IPS DF 4.7 (cell line): ENCODE data around the gene HSD17B12.

Source experiments
- DNase-seq: peaks from one replicate; pipeline ENCODE4 v3.0.0-alpha.2; 2013; ENCODE audit warnings: low spot score; ENCODE audit errors: extremely low read depth

HSD17B12 gene

GRCh38 chr11:43866520-43866919, 186.0 kb downstream of the HSD17B12 start:
- no peak for DNase-seq

GRCh38 chr11:43866969-43867368, 186.4 kb downstream of the HSD17B12 start:
- DNase-seq = no peak

- DNase-seq = no peak
Measured at GRCh38 chr11:43868852-43869567, 188.5 kb downstream of the HSD17B12 start.

- DNase-seq = no peak
Measured at GRCh38 chr11:43871051-43871450, 190.5 kb downstream of the HSD17B12 start.

GRCh38 chr11:43872995-43873394, 192.5 kb downstream of the HSD17B12 start:
- no peak for DNase-seq

- DNase-seq = no peak
Measured at GRCh38 chr11:43874078-43874477, 193.5 kb downstream of the HSD17B12 start.

- DNase-seq = no peak
Measured at GRCh38 chr11:43874738-43875137, 194.2 kb downstream of the HSD17B12 start.

GRCh38 chr11:43879789-43880639, 199.5 kb downstream of the HSD17B12 start:
- no peak for DNase-seq

- peak; percentile 75 for DNase-seq
Measured at GRCh38 chr11:43880640-43881159, 200.2 kb downstream of the HSD17B12 start, which contains the start of gene ALKBH3. Gene ALKBH3, plus strand, starts transcription at chr11:43880831. Its CDS starts 1,822 bp downstream, at chr11:43882653.

- no peak for DNase-seq
Measured at GRCh38 chr11:43892851-43893250, 212.3 kb downstream of the HSD17B12 start.

- DNase-seq = no peak
Measured at GRCh38 chr11:43894546-43894945, 214.0 kb downstream of the HSD17B12 start.

GRCh38 chr11:43895601-43896000, 215.1 kb downstream of the HSD17B12 start:
- DNase-seq = no peak

- DNase-seq = no peak
Measured at GRCh38 chr11:43898574-43898973, 218.0 kb downstream of the HSD17B12 start.

- no peak for DNase-seq
Measured at GRCh38 chr11:43899094-43899493, 218.6 kb downstream of the HSD17B12 start.

GRCh38 chr11:43901551-43901950, 221.0 kb downstream of the HSD17B12 start:
- no peak for DNase-seq

GRCh38 chr11:43903078-43903477, 222.5 kb downstream of the HSD17B12 start:
- no peak for DNase-seq

GRCh38 chr11:43903969-43904368, 223.4 kb downstream of the HSD17B12 start:
- no peak for DNase-seq

- no peak for DNase-seq
Measured at GRCh38 chr11:43904742-43905535, 224.4 kb downstream of the HSD17B12 start.

- no peak for DNase-seq
Measured at GRCh38 chr11:43905813-43906241, 225.3 kb downstream of the HSD17B12 start.
